ENCODE results near the gene ZNF516.

GRCh38 chr18:76461692-76462325, 33.2 kb downstream of the ZNF516 start:
- no peak for TF ChIP-seq POLR2A (IDR thresholded peaks at IDR 0.05)
- TF ChIP-seq, protein P1, sequence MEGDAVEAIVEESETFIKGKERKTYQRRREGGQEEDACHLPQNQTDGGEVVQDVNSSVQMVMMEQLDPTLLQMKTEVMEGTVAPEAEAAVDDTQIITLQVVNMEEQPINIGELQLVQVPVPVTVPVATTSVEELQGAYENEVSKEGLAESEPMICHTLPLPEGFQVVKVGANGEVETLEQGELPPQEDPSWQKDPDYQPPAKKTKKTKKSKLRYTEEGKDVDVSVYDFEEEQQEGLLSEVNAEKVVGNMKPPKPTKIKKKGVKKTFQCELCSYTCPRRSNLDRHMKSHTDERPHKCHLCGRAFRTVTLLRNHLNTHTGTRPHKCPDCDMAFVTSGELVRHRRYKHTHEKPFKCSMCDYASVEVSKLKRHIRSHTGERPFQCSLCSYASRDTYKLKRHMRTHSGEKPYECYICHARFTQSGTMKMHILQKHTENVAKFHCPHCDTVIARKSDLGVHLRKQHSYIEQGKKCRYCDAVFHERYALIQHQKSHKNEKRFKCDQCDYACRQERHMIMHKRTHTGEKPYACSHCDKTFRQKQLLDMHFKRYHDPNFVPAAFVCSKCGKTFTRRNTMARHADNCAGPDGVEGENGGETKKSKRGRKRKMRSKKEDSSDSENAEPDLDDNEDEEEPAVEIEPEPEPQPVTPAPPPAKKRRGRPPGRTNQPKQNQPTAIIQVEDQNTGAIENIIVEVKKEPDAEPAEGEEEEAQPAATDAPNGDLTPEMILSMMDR (IDR thresholded peaks at IDR 0.05) = no peak
